ENCODE results near the gene PSEN2. TPM values are rescaled to one million over a fixed set of nuclear protein-coding genes. Genes with fewer than 3 reads are reported as not detected.
"Not testable (repeated sequence)": the region's sequence is repeated elsewhere in the genome, so short reads cannot be mapped to it uniquely, and the experiment has no call there.

The PSEN2 gene
- total RNA-seq, 2 experiments from 2014 or later, result 0.81 to 1.2 TPM

GRCh38 chr1:226829105-226829504 is 41.3 kb upstream of the PSEN2 start:
- peaks cover 0 to 3% of the 10 kb centered on the region in 2 experiments for H3K9me3 ChIP-seq (ENCODE audit: control insufficient read depth in 1 of 2, insufficient read depth in 1 of 2, low read length in 2 of 2)
- CTCF ChIA-PET, result interaction anchor here (1.3 to 3.2 kb wide), 4 partner anchors 142 to 220 kb away, joined by 4 to 30 read pairs (median 10); no protein-coding TSS in a partner anchor
- H3K4me1 ChIP-seq (ENCODE audit: insufficient read depth, low read length), result peaks cover 20% of the 10 kb centered on the region
- no peak overlapping the region for H3K27ac Mint-ChIP-seq
- no peak overlapping the region for H3K27ac ChIP-seq (ENCODE audit: low read depth in 1 of 2, low read length in 2 of 2)
- POLR2A ChIA-PET, result interaction anchor here (0.9 to 1.6 kb wide), 3 partner anchors 97 to 100 kb away, joined by 3 read pairs; no protein-coding TSS in a partner anchor
- no peak for DNase-seq
- no peaks in the 10 kb centered on the region for H3K27me3 ChIP-seq (ENCODE audit: control insufficient read depth in 1 of 2, insufficient read depth in 2 of 2, low read length in 2 of 2)
- H3K4me3 ChIP-seq (ENCODE audit: low read length), result no peak overlapping the region
- H3K36me3 Mint-ChIP-seq (ENCODE audit: low read depth), result no peaks in the 10 kb centered on the region
- ATAC-seq (ENCODE audit: poor library complexity), result no peak
- no peaks in the 10 kb centered on the region for H3K9me3 Mint-ChIP-seq
- H3K4me3 Mint-ChIP-seq, result no peak overlapping the region
- H3K36me3 ChIP-seq (ENCODE audit: insufficient read depth, low read length), result no peaks in the 10 kb centered on the region
- H3K4me1 Mint-ChIP-seq (ENCODE audit: low read depth), result peaks cover 35% of the 10 kb centered on the region
- no peaks in the 10 kb centered on the region for H3K27me3 Mint-ChIP-seq
- no peak for TF ChIP-seq CTCF (IDR thresholded peaks at IDR 0.05)
- intact Hi-C loops (cut with DNase I, micrococcal nuclease), result loop anchor here (5.0 to 10.0 kb wide), 4 partner anchors 117 to 407 kb away; no protein-coding TSS in a partner anchor

- Mint-ChIP-seq H3K9me3 (no peaks in the 10 kb centered on the region), H3K36me3 (ENCODE audit: low read depth) (no peaks in the 10 kb centered on the region), H3K4me3 (no peak overlapping the region), H3K27me3 (no peaks in the 10 kb centered on the region), H3K4me1 (ENCODE audit: low read depth) (peaks cover 14% of the 10 kb centered on the region), H3K27ac (no peak overlapping the region)
- ChIA-PET CTCF (no interaction called here), POLR2A (no interaction called here)
- H3K27ac ChIP-seq (ENCODE audit: low read depth in 1 of 2, low read length in 2 of 2), result no peak overlapping the region
- ATAC-seq (ENCODE audit: poor library complexity), result no peak
- H3K36me3 ChIP-seq (ENCODE audit: insufficient read depth, low read length), result no peaks in the 10 kb centered on the region
- no peak overlapping the region for H3K4me3 ChIP-seq (ENCODE audit: low read length)
- peaks cover 16% of the 10 kb centered on the region for H3K4me1 ChIP-seq (ENCODE audit: insufficient read depth, low read length)
- DNase-seq, result no peak
- peaks cover 0 to 7% of the 10 kb centered on the region in 2 experiments for H3K9me3 ChIP-seq (ENCODE audit: control insufficient read depth in 1 of 2, insufficient read depth in 1 of 2, low read length in 2 of 2)
- no peaks in the 10 kb centered on the region for H3K27me3 ChIP-seq (ENCODE audit: control insufficient read depth in 1 of 2, insufficient read depth in 2 of 2, low read length in 2 of 2)
- no peak for TF ChIP-seq CTCF (IDR thresholded peaks at IDR 0.05)
- intact Hi-C loops (cut with DNase I, micrococcal nuclease), result no loop called here
These were observed 38.5 kb upstream of the PSEN2 start for GRCh38 chr1:226831953-226832352.

- Histone ChIP-seq H3K27ac (ENCODE audit: low read depth in 1 of 2, low read length in 2 of 2) (no peak overlapping the region), H3K27me3 (ENCODE audit: control insufficient read depth in 1 of 2, insufficient read depth in 2 of 2, low read length in 2 of 2) (no peaks in the 10 kb centered on the region), H3K4me3 (ENCODE audit: low read length) (no peak overlapping the region), H3K4me1 (ENCODE audit: insufficient read depth, low read length) (peaks cover 10% of the 10 kb centered on the region), H3K36me3 (ENCODE audit: insufficient read depth, low read length) (no peaks in the 10 kb centered on the region), H3K9me3 (ENCODE audit: control insufficient read depth in 1 of 2, insufficient read depth in 1 of 2, low read length in 2 of 2) (peaks cover 0 to 7% of the 10 kb centered on the region in 2 experiments)
- no peaks in the 10 kb centered on the region for H3K36me3 Mint-ChIP-seq (ENCODE audit: low read depth)
- TF ChIP-seq CTCF (IDR thresholded peaks at IDR 0.05), result no peak
- H3K4me3 Mint-ChIP-seq, result no peak overlapping the region
- peaks cover 7% of the 10 kb centered on the region for H3K4me1 Mint-ChIP-seq (ENCODE audit: low read depth)
- ATAC-seq (ENCODE audit: poor library complexity) (no peak), DNase-seq (no peak)
- ChIA-PET CTCF (no interaction called here), POLR2A (no interaction called here)
- intact Hi-C loops (cut with DNase I, micrococcal nuclease), result no loop called here
- H3K9me3 Mint-ChIP-seq, result no peaks in the 10 kb centered on the region
- H3K27me3 Mint-ChIP-seq, result no peaks in the 10 kb centered on the region
- no peak overlapping the region for H3K27ac Mint-ChIP-seq
These were observed 37.8 kb upstream of the PSEN2 start for GRCh38 chr1:226832613-226833012.

- H3K4me3 ChIP-seq (ENCODE audit: low read length); H3K9me3 ChIP-seq (ENCODE audit: control insufficient read depth in 1 of 2, insufficient read depth in 1 of 2, low read length in 2 of 2); H3K36me3 ChIP-seq (ENCODE audit: insufficient read depth, low read length); H3K27me3 ChIP-seq (ENCODE audit: control insufficient read depth in 1 of 2, insufficient read depth in 2 of 2, low read length in 2 of 2); CTCF ChIA-PET; H3K27ac ChIP-seq (ENCODE audit: low read depth in 1 of 2, low read length in 2 of 2); ATAC-seq (ENCODE audit: poor library complexity); H3K4me3 Mint-ChIP-seq; H3K9me3 Mint-ChIP-seq; H3K36me3 Mint-ChIP-seq (ENCODE audit: low read depth); H3K27ac Mint-ChIP-seq; H3K4me1 Mint-ChIP-seq (ENCODE audit: low read depth); H3K27me3 Mint-ChIP-seq; intact Hi-C loops (cut with DNase I, micrococcal nuclease); DNase-seq; POLR2A ChIA-PET; H3K4me1 ChIP-seq (ENCODE audit: insufficient read depth, low read length): not testable (repeated sequence)
These were observed 36.2 kb upstream of the PSEN2 start for GRCh38 chr1:226834179-226834578.

- H3K4me1 ChIP-seq (ENCODE audit: insufficient read depth, low read length); POLR2A ChIA-PET; H3K27me3 Mint-ChIP-seq; ATAC-seq (ENCODE audit: poor library complexity); H3K27ac Mint-ChIP-seq; H3K4me3 ChIP-seq (ENCODE audit: low read length); H3K27me3 ChIP-seq (ENCODE audit: control insufficient read depth in 1 of 2, insufficient read depth in 2 of 2, low read length in 2 of 2); CTCF ChIA-PET; H3K27ac ChIP-seq (ENCODE audit: low read depth in 1 of 2, low read length in 2 of 2); H3K9me3 ChIP-seq (ENCODE audit: control insufficient read depth in 1 of 2, insufficient read depth in 1 of 2, low read length in 2 of 2); H3K36me3 Mint-ChIP-seq (ENCODE audit: low read depth); H3K4me1 Mint-ChIP-seq (ENCODE audit: low read depth); H3K4me3 Mint-ChIP-seq; intact Hi-C loops (cut with DNase I, micrococcal nuclease); H3K36me3 ChIP-seq (ENCODE audit: insufficient read depth, low read length); H3K9me3 Mint-ChIP-seq; DNase-seq: not testable (repeated sequence)
These were observed 35.0 kb upstream of the PSEN2 start for GRCh38 chr1:226835396-226835795.
